Activated effector memory CD4-positive, alpha-beta T cell treated with Interleukin-2 at 50 U/mL for 16 hours (primary cell): Measurements from ENCODE around the gene DRD1.
"Not testable (repeated sequence)": the region's sequence is repeated elsewhere in the genome, so short reads cannot be mapped to it uniquely, and the experiment has no call there.

Experiments used
- DNase-seq: peaks from one replicate; pipeline ENCODE4 v3.0.0-alpha.2; 2020

DRD1 gene

DNA sequence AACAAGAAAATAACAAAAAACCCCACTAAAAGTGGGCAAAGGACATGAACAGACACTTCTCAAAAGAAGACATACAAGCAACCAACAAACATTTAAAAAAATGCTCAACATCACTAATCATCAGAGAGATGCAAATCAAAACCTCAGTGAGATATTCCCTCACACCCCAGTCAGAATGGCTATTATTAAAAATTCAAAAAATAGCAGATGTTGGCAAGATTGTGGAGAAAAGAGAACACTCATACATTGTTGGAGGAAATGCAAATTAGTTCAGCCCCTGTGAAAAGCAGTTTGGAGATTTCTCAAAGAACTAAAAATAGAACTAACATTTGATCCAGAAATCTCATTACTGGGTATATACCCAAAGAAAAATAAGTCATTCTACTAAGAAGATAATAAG is 19.4 kb downstream of the DRD1 start:
- not testable (repeated sequence) for DNase-seq

DNA sequence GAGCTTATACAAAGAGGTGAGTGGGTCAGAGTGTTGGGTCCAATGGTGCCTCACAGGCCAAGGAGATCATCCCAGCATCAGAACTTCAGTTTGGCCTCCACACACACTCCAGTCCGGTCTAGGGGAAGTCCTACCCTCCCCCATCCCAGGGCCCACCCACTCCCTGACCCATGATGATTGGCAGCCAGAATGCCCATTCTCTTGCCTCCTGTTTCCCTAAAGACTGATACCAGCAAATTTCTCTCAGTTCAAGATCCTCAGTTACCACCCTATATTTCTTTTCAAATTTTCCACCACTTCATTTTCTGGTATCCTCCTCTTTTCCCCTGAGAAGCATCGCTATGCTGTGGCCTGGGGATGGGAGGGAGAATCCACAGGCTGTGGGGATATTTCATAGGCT is 21.9 kb downstream of the DRD1 start:
- no peak for DNase-seq

DNA sequence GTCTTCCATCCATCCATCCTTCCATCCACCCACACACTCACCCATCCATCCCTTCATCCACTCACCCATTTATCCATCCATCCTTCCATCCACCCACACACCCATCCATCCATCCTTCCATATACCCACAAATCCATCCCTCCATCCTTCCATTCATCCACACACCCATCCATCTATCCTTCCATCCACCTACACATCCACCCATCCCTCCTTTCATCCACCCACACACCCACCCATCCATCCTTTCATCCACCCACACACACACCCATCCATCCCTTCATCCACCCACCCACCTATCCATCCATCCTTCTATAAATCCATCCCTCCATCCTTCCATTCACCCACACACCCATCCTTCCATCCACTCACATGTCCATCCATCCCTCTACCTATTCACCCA is 23.6 kb downstream of the DRD1 start:
- DNase-seq: no peak

DNA sequence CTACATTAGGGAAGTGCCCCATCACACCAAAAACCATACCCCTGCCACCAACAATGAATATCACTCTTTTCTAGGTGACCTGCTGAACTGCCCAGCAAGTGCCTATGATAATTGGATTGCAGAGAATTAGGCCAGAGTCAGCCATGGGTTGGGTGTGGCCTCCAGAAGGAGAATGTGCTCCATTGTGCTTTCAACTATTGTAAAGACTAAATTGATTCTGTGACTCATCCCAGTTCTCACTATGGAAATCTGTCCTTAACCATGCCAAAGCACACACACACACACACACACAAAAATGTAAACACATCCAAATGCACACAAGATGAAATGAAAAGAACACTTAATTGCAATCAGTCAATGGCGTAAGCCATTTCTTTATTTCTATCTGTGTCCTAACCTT is 25.7 kb downstream of the DRD1 start:
- no peak for DNase-seq

DNA sequence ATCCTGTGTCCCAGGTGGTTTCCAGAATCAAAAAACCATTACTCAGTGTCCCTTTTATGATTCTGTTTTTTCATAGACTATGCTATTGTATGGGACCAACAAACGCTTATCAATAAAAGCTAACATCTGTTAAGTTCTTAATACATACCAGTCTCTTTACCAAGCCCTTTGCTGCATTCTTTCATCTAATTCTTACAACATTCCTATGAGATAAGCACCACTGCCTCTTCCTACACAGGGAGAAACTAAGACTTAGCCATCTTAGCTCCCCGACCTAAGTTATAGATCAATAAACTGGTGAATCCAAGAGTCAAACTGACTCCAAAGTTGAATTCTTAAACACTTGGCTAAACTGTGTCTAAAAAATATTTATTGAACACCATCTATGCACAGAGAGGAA is 26.6 kb downstream of the DRD1 start:
- no peak for DNase-seq

DNA sequence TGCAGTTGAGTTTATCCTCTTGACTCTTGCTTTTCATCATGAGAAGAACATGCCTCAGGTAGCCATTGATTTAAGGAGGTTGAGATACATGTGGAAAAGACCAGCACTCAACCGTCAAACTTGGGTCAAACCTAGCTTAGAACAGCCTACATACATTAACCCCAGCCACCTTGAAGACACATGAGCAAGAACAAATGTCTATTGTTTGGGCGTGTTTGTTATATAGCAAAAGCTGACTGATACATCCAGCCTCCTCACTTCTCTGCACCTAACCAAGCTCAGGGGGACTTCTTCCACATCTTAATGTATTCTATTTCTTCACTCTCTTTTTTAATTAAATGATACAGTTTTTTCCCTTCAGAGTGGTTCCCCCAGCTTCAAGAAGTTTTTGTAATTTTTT is 28.7 kb downstream of the DRD1 start:
- no peak for DNase-seq

DNA sequence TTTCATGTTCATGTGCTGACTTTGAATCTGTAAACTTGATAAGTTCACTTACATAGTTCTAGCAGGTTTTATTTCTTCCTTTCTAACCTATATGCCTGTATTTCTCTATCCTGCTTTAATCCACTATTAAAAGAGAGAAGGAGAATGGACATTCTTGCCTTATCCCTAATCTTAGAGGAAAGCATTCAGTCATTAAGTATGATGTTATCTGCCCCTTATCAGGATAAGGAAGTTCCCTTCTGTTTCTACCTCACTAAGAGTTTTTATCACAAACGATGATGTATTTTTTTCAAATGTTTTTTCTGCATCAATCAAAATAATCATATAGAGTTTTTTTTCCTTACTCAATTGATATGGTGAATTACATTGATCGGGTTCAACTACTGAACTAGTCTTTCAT is 33.1 kb downstream of the DRD1 start:
- no peak for DNase-seq

DNA sequence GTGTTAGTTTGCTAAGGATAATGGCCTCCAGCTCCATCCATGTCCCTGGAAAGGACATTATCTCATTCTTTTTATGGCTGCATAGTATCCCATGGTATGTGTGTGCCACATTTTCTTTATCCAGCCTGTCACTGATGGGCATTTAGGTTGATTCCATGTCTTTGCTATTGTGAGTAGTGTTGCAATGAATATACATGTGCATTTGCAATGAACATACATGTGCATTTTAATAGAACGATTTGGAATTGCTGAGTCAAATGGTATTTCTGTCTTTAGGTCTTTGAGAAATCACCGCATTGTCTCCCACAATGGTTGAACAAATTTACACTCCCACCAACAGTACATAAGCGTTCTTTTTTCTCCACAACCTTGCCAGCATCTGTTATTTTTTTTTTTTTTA is 37.7 kb downstream of the DRD1 start:
- no peak for DNase-seq

DNA sequence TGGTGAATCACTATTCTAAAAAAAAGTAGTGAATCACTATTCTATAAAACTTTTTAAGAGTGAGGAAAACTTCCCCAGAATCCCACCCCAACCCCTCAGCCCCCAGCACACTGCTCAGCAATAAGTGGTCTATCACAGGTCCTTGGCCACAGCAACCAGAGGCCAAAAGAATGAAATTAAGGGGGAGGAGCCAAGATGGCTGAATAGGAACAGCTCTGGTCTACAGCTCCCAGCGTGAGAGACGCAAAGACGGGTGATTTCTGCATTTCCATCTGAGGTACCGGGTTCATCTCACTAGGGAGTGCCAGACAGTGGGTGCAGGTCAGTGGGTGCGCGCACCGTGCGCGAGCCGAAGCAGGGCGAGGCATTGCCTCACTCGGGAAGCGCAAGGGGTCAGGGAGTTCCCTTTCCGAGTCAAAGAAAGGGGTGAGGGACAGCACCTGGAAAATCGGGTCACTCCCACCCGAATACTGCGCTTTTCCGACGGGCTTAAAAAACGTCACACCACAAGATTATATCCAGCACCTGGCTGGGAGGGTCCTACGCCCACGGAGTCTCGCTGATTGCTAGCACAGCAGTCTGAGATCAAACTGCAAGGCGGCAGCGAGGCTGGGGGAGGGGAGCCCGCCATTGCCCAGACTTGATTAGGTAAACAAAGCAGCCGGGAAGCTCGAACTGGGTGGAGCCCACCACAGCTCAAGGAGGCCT is 46.2 kb downstream of the DRD1 start:
- DNase-seq: not testable (repeated sequence)

DNA sequence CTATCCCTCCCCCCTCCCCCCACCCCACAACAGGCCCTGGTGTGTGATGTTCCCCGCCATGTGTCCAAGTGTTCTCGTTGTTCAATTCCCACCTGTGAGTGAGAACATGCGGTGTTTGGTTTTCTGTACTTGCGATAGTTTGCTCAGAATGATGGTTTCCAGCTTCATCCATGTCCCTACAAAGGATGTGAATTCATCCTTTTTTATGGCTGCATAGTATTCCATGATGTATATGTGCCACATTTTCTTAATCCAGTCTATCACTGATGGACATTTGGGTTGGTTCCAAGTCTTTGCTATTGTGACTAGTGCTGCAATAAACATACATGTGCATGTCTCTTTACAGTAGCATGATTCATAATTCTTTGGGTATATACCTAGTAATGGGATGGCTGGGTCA is 48.6 kb downstream of the DRD1 start:
- not testable (repeated sequence) for DNase-seq

DNA sequence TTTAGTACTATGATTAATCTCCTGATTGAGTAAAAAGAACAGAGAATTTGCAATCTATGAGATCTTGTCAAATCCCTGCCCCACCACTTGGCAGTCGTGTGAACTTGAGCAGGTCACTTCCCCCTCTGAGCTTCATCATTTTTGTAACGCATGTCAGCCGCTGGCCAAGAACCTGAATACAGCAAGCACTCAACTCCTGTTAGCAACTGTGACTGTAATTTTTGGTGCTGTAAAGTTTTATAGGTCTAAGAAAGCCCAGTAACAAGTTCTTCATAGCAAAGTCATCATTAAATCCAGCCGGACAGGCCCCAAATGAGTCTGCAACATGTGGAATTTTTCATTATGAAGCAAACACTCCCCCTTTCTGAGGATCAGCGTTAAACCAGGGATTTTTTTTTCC is 49.4 kb downstream of the DRD1 start:
- no peak for DNase-seq

DNA sequence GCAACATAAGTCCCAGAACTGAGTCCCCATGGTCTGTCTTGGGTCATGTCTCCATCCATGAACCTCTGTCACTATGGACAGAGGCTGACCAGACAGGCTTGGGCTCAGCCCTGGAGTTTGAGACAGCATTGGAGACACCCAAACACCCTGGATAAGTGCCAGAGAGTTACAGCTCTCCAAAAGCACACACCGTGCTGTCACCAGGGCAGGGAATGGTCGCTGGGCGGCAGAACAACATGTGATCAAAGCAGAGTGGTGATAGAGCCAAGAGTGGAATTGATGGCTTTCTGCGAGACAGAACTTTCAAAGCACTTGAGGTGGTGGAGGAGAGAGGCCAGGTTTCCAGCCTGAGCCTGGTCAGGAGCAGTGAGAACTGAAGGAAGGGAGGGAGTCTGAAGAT is 50.1 kb downstream of the DRD1 start:
- no peak for DNase-seq

DNA sequence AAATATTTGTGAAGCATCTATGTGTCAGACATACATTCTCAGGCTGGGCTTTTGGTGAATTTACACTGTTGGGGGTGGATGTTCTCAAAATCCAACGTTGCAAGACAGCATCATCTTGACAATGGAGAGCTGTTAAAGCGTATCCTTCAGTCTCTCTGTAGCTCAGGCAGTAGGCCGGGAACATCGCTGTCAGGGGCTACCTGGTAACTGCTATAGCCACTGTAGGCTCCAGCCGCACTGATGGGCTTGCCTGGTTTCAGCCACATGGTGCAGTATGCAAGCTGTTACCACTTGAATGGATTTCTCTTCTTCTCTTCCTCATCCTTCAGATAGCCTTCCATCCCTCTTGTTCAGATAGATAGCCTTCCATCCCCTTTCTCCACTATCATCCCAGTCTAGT is 51.7 kb downstream of the DRD1 start:
- DNase-seq: no peak

DNA sequence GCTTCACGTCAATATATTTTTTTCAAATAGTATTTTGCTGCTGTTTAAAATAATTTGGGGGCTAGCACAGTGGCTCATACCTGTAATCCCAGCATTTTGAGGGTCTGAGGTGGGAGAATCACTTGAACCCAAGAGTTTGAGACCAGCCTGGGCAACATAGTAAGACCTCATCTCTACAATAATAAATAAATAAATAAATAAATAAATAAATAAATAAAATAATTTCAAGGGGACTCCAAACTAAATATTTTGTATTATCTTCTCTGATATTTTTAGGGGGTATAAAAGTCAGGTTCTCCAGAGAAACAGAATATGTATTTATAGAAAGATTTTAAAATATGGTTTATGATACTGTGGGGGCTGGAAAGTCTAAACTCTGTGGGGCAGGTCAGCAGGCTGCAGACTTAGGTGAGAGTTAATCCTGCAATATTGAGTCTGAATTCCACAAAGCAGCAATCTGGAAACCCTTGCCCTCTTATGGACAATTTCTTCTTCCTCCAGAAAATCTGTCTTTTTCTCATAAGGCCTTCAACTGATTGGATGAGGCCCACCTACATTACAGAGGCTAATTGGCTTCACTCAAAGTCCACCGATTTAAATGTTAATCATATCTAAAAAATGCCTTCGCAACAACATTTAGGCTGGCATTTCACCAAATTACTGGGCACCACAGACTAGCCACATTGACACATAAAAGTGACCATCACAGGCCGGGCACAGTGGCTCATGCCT is 53.5 kb downstream of the DRD1 start:
- DNase-seq: no peak
